Astrocyte (in vitro differentiated cells and primary cell): Measurements from ENCODE around the gene MAPK8IP1. TPM values are rescaled to one million over a fixed set of nuclear protein-coding genes. Genes with fewer than 3 reads are reported as not detected.

Experiments used
- DNase-seq: peaks from one replicate; pipeline ENCODE4 v3.0.0-alpha.2; 2010; ENCODE audit warnings: low read depth
- FAIRE-seq: peaks from 2 replicates; lab custom pipeline; 2011; peaks lifted over from hg19 to GRCh38; lab: Jason Lieb, UNC
- H2AFZ ChIP-seq: 2 replicates; pipeline ENCODE4 v1.6.0; 2012; ENCODE audit warnings: low read depth, low read length, inconsistent platforms
- H3K27ac ChIP-seq: 2 replicates; pipeline ENCODE4 v1.5.1; 2011; ENCODE audit warnings: low read depth, low read length, inconsistent platforms
- H3K27me3 ChIP-seq: 2 replicates; pipeline ENCODE4 v1.6.0; 2011; ENCODE audit warnings: low read length, inconsistent platforms; ENCODE audit not compliant: insufficient read depth
- H3K36me3 ChIP-seq: 2 replicates; pipeline ENCODE4 v1.5.1; 2011; ENCODE audit warnings: low read length, inconsistent platforms; ENCODE audit not compliant: insufficient read depth
- H3K4me1 ChIP-seq: 2 replicates; pipeline ENCODE4 v1.5.1; 2011; ENCODE audit warnings: low read length, inconsistent platforms; ENCODE audit not compliant: insufficient read depth
- H3K4me2 ChIP-seq: 2 replicates; pipeline ENCODE4 v1.6.0; 2012; ENCODE audit warnings: low read length, inconsistent platforms
- H3K4me3 ChIP-seq: 2 replicates; pipeline ENCODE4 v1.5.1; 2011; ENCODE audit warnings: low read depth, mild to moderate bottlenecking, low read length, inconsistent platforms; ENCODE audit not compliant: insufficient read depth
- H3K79me2 ChIP-seq: 2 replicates; pipeline ENCODE4 v1.6.0; 2012; ENCODE audit warnings: mild to moderate bottlenecking, low read length, inconsistent platforms; ENCODE audit not compliant: insufficient read depth
- H3K9ac ChIP-seq: 2 replicates; pipeline ENCODE4 v1.6.0; 2012; ENCODE audit warnings: mild to moderate bottlenecking, low read length, inconsistent platforms
- H3K9me3 ChIP-seq: 2 replicates; pipeline ENCODE4 v1.5.1; 2012; ENCODE audit warnings: low read depth, mild to moderate bottlenecking, low read length, inconsistent platforms; ENCODE audit not compliant: insufficient read depth
- H4K20me1 ChIP-seq: 2 replicates; pipeline ENCODE4 v1.6.0; 2012; ENCODE audit warnings: low read length, inconsistent platforms; ENCODE audit not compliant: insufficient read depth
- H3K27ac Mint-ChIP-seq: one replicate; pipeline ENCODE4 v1.8.0; 2021; ENCODE audit warnings: mild to moderate bottlenecking, mixed read lengths; ENCODE audit not compliant: unreplicated experiment
- H3K27me3 Mint-ChIP-seq: one replicate; pipeline ENCODE4 v1.8.0; 2021; ENCODE audit warnings: low read depth, mixed read lengths; ENCODE audit not compliant: unreplicated experiment
- H3K36me3 Mint-ChIP-seq: one replicate; pipeline ENCODE4 v1.8.0; 2021; ENCODE audit warnings: low read depth, mixed read lengths; ENCODE audit not compliant: unreplicated experiment
- H3K4me1 Mint-ChIP-seq: one replicate; pipeline ENCODE4 v1.8.0; 2021; ENCODE audit warnings: low read depth, mixed read lengths; ENCODE audit not compliant: unreplicated experiment
- H3K4me3 Mint-ChIP-seq: one replicate; pipeline ENCODE4 v1.8.0; 2021; ENCODE audit warnings: mild to moderate bottlenecking, moderate library complexity, mixed read lengths; ENCODE audit not compliant: unreplicated experiment
- H3K9me3 Mint-ChIP-seq: one replicate; pipeline ENCODE4 v1.8.0; 2021; ENCODE audit warnings: mild to moderate bottlenecking, mixed read lengths; ENCODE audit not compliant: unreplicated experiment
- CTCF ChIP-seq: IDR thresholded peaks from 2 replicates; pipeline ENCODE4 v1.5.1; 2011; ENCODE audit warnings: low read depth, mild to moderate bottlenecking, inconsistent platforms, low read length, moderate library complexity; ENCODE audit not compliant: insufficient read depth
- EZH2 ChIP-seq: IDR thresholded peaks from 2 replicates; pipeline ENCODE4 v1.6.1; 2012; ENCODE audit warnings: mild to moderate bottlenecking, low read length, inconsistent platforms; ENCODE audit not compliant: insufficient read depth
- total RNA-seq: library from RNA; stranded (reverse); gene quantifications from 2 replicates; pipeline ENCODE4 v1.2.1, GENCODE V29; 2021

Gene MAPK8IP1
- total RNA-seq, 1 donor from 2014 or later, result 14.7 TPM

GRCh38 chr11:45906965-45907611 is 21.6 kb downstream of the MAPK8IP1 start, which contains the start of gene FREY1:
Gene FREY1, minus strand, starts transcription at chr11:45907271. Its CDS starts 26 bp downstream, at chr11:45907245.
- FAIRE-seq (no peak), DNase-seq (no peak)
- Histone ChIP-seq H2AFZ (no peak within 1 kb of the TSS), H3K4me3 (no peak within 1 kb of the TSS), H3K36me3 (no peaks in the 10 kb centered on the region), H4K20me1 (peaks cover 8% of the 10 kb centered on the region), H3K27ac (no peak within 1 kb of the TSS), H3K4me2 (no peak within 1 kb of the TSS), H3K4me1 (no peaks in the 10 kb centered on the region), H3K9me3 (no peaks in the 10 kb centered on the region), H3K27me3 (no peaks in the 10 kb centered on the region), H3K9ac (no peak within 1 kb of the TSS), H3K79me2 (no peaks in the 10 kb centered on the region)
- H3K27me3 Mint-ChIP-seq, result no peaks in the 10 kb centered on the region
- TF ChIP-seq EZH2 (no peak), CTCF (no peak)
- H3K4me1 Mint-ChIP-seq, result no peaks in the 10 kb centered on the region
- peaks cover 2% of the 10 kb centered on the region for H3K9me3 Mint-ChIP-seq
- no peak within 1 kb of the TSS for H3K27ac Mint-ChIP-seq
- H3K36me3 Mint-ChIP-seq, result peaks cover 10% of the 10 kb centered on the region
- H3K4me3 Mint-ChIP-seq, result peak within 1 kb of the TSS; percentile 57

- no peaks in the 10 kb centered on the region for H3K9me3 ChIP-seq
- no peak overlapping the region for H3K4me3 Mint-ChIP-seq
- H3K79me2 ChIP-seq, result no peaks in the 10 kb centered on the region
- peaks cover 2% of the 10 kb centered on the region for H3K9me3 Mint-ChIP-seq
- H3K4me1 Mint-ChIP-seq, result no peaks in the 10 kb centered on the region
- H2AFZ ChIP-seq, result no peak overlapping the region
- no peak overlapping the region for H3K4me3 ChIP-seq
- FAIRE-seq (no peak), DNase-seq (no peak)
- no peaks in the 10 kb centered on the region for H3K4me1 ChIP-seq
- H3K27ac ChIP-seq, result no peak overlapping the region
- H3K9ac ChIP-seq, result no peak overlapping the region
- H3K27ac Mint-ChIP-seq, result no peak overlapping the region
- H3K27me3 ChIP-seq, result no peaks in the 10 kb centered on the region
- no peak overlapping the region for H3K4me2 ChIP-seq
- H4K20me1 ChIP-seq, result peaks cover 8% of the 10 kb centered on the region
- H3K36me3 Mint-ChIP-seq, result peaks cover 7% of the 10 kb centered on the region
- no peak for TF ChIP-seq EZH2
- no peak for TF ChIP-seq CTCF
- no peaks in the 10 kb centered on the region for H3K27me3 Mint-ChIP-seq
- no peaks in the 10 kb centered on the region for H3K36me3 ChIP-seq
Observed at GRCh38 chr11:45907911-45908370, 22.5 kb downstream of the MAPK8IP1 start.
